Muscle layer of colon (tissue), 2 donors: ENCODE results near the gene STEAP3.

Experiments used
- H3K27ac ChIP-seq: one replicate; pipeline ENCODE4 v1.7.0; 2013; ENCODE audit warnings: low read depth, mild to moderate bottlenecking, low read length, moderate library complexity
- H3K27me3 ChIP-seq, 2 donors: one replicate each; pipeline ENCODE4 v1.7.0; 2013; ENCODE audit warnings: low read length in 2 of 2, mild to moderate bottlenecking in 2 of 2; ENCODE audit not compliant: insufficient read depth in 2 of 2, control insufficient read depth in 1 of 2
- H3K36me3 ChIP-seq: one replicate; pipeline ENCODE4 v1.7.0; 2013; ENCODE audit warnings: mild to moderate bottlenecking, low read length; ENCODE audit not compliant: insufficient read depth
- H3K4me1 ChIP-seq: one replicate; pipeline ENCODE4 v1.7.0; 2013; ENCODE audit warnings: mild to moderate bottlenecking, low read length; ENCODE audit not compliant: insufficient read depth
- H3K4me3 ChIP-seq, 2 donors: one replicate each; pipeline ENCODE4 v1.7.0; 2013; ENCODE audit warnings: low read length in 2 of 2, low read depth in 1 of 2, mild to moderate bottlenecking in 1 of 2, moderate library complexity in 1 of 2
- H3K9ac ChIP-seq: one replicate; pipeline ENCODE4 v1.7.0; 2013; ENCODE audit warnings: low read length
- H3K9me3 ChIP-seq: one replicate; pipeline ENCODE4 v1.7.0; 2013; ENCODE audit warnings: mild to moderate bottlenecking, low read length
- donor health status: abdominal sarcoma.
- donor health status: Adenocarcinoma of cecum.

Gene STEAP3

GRCh38 chr2:119293254-119293653, 69.6 kb downstream of the STEAP3 start:
- Histone ChIP-seq H3K27me3 (no peaks in the 10 kb centered on the region), H3K4me1 (peaks cover 13% of the 10 kb centered on the region), H3K9me3 (no peaks in the 10 kb centered on the region), H3K36me3 (no peaks in the 10 kb centered on the region), H3K4me3 (no peak overlapping the region), H3K9ac (no peak overlapping the region), H3K27ac (no peak overlapping the region)

DNA sequence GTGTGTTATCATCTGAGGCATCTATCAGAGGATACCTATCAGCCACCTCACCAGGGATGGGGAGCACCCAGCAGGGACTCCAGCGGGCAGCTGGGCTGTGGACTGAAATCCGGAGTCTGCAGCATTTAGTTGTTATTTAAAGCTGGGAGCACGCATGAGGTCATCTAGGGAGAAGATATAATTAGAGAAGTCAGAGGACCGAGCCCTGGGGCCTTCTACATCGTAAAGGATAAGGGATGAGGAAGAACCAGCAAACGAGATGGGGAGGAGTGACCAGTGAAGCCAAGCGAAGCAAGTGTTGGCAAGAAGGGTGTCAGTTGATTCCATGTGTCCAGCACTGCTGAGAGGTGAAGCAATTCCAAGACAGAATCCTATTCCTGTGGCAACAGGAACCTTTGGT, 70.3 kb downstream of the STEAP3 start:
- Histone ChIP-seq H3K36me3 (no peaks in the 10 kb centered on the region), H3K9me3 (no peaks in the 10 kb centered on the region), H3K27me3 (no peaks in the 10 kb centered on the region), H3K4me1 (peaks cover 8% of the 10 kb centered on the region), H3K9ac (no peak overlapping the region), H3K27ac (no peak overlapping the region), H3K4me3 (no peak overlapping the region)

- peaks cover under 1% of the 10 kb centered on the region for H3K4me1 ChIP-seq
Observed at GRCh38 chr2:119294671-119295070, 71.0 kb downstream of the STEAP3 start.

GRCh38 chr2:119295688-119296375, 72.2 kb downstream of the STEAP3 start:
- H3K36me3 ChIP-seq, result no peaks in the 10 kb centered on the region
- H3K9ac ChIP-seq, result no peak overlapping the region
- no peaks in the 10 kb centered on the region for H3K27me3 ChIP-seq
- H3K9me3 ChIP-seq, result no peaks in the 10 kb centered on the region
- no peak overlapping the region for H3K27ac ChIP-seq
- no peaks in the 10 kb centered on the region for H3K4me1 ChIP-seq
- H3K4me3 ChIP-seq, result no peak overlapping the region

More at GRCh38 chr2:119294671-119295070, 71.0 kb downstream of the STEAP3 start:
- Histone ChIP-seq H3K36me3 (no peaks in the 10 kb centered on the region), H3K4me3 (no peak overlapping the region), H3K9me3 (no peaks in the 10 kb centered on the region), H3K9ac (no peak overlapping the region), H3K27me3 (no peaks in the 10 kb centered on the region), H3K27ac (no peak overlapping the region)

DNA sequence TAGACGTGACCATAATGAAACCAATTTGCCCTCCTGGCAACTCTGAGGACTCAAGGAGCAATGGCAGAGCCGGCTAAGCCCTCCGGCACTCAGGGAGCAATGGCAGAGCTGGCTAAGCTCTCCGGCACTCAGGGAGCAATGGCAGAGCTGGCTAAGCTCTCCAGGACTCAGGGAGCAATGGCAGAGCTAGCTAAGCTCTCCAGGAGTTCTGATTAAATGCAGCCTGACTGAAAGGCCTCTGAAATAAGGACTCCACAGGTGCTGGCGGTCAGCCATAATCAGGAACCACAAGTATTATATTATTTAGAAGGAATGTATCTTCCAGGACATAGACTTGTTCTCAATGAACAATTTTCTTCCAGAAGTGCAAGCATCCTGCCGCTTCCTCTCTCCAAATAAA, 77.8 kb downstream of the STEAP3 start:
- Histone ChIP-seq H3K36me3 (no peaks in the 10 kb centered on the region), H3K9ac (no peak overlapping the region), H3K4me1 (peaks cover 4% of the 10 kb centered on the region), H3K9me3 (no peaks in the 10 kb centered on the region), H3K27me3 (no peaks in the 10 kb centered on the region), H3K27ac (no peak overlapping the region), H3K4me3 (no peak overlapping the region)

DNA sequence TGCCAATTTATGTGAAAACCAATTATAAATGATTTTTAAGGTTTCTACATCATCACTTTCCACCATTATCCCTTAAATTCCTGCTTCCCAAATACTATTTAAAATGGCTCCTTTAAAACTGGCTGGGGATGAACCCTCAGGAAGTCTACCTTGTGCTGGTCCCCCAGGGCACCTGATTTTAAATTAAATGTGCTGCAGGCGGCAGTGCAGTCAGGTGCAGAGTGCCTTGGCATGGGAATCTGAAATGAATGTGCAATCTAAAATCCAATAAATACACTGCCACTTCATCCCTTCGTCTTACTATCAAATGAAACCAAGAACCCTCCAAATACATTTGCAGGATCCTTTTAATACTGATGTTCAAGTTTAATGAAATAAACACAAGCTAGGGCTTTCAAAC, 81.2 kb downstream of the STEAP3 start:
- H3K36me3 ChIP-seq, result no peaks in the 10 kb centered on the region
- H3K9me3 ChIP-seq, result no peaks in the 10 kb centered on the region
- no peak overlapping the region for H3K27ac ChIP-seq
- H3K4me3 ChIP-seq, result no peak overlapping the region
- H3K4me1 ChIP-seq, result peaks cover 4% of the 10 kb centered on the region
- no peak overlapping the region for H3K9ac ChIP-seq
- H3K27me3 ChIP-seq, result no peaks in the 10 kb centered on the region

GRCh38 chr2:119305497-119306195, 82.0 kb downstream of the STEAP3 start:
- Histone ChIP-seq H3K9ac (no peak overlapping the region), H3K36me3 (no peaks in the 10 kb centered on the region), H3K4me3 (peak overlapping the region in 1 of 2 donors; percentile 30), H3K4me1 (peaks cover 4% of the 10 kb centered on the region), H3K27ac (no peak overlapping the region), H3K27me3 (no peaks in the 10 kb centered on the region), H3K9me3 (no peaks in the 10 kb centered on the region)

DNA sequence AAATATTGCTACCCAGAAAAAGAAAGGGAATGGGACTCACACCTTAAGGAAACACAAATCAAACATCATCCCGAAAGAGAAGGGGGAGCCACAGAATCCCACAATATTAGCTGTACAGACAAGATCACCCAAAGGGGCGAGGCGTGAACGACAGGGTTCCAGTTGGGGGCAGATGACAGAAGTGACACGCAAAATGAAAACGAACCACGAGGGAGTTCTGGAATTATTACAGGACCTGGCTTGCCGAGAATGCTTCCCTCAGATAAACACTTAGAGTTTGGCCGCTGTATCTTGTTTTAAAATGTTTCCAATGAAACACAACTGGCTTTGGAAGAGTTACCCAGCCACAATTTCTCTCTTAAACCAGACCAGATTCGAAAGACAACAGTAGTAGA, 82.6 kb downstream of the STEAP3 start:
- H3K4me1 ChIP-seq, result peaks cover 4% of the 10 kb centered on the region
- H3K9me3 ChIP-seq, result no peaks in the 10 kb centered on the region
- H3K36me3 ChIP-seq, result no peaks in the 10 kb centered on the region
- H3K9ac ChIP-seq, result no peak overlapping the region
- H3K4me3 ChIP-seq, result peak overlapping the region in 1 of 2 donors; percentile 30
- no peak overlapping the region for H3K27ac ChIP-seq
- H3K27me3 ChIP-seq, result no peaks in the 10 kb centered on the region

GRCh38 chr2:119307419-119308140, 83.9 kb downstream of the STEAP3 start:
- no peak overlapping the region for H3K4me3 ChIP-seq
- peaks cover 4% of the 10 kb centered on the region for H3K4me1 ChIP-seq
- H3K9me3 ChIP-seq, result no peaks in the 10 kb centered on the region
- H3K27ac ChIP-seq, result no peak overlapping the region
- no peaks in the 10 kb centered on the region for H3K36me3 ChIP-seq
- no peak overlapping the region for H3K9ac ChIP-seq
- H3K27me3 ChIP-seq, result no peaks in the 10 kb centered on the region

DNA sequence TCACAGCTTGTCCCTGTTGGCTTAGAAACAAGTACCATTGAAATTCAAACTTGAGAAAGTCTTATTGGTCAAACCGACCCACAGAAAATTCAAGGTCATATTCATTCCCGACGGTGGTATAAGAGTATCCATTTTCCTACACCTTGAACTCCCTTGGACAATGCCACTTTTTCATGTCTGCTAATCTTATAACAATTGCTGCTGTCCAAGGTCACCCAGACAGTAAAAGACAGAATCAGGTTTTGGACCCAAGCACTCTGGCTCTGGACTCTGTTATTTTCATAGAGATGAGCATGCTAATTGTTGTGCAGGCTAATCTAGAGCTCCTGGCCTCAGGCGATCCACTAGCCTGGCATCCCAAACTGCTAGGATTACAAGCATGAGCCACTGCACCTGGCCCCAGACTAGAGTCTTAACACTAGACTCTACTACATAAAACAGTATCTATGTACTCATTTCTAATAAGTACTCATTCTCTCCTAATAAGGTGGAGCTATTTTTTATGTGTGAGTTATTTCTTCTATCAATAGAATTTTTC, 85.2 kb downstream of the STEAP3 start:
- H3K9ac ChIP-seq, result no peak overlapping the region
- no peaks in the 10 kb centered on the region for H3K9me3 ChIP-seq
- no peaks in the 10 kb centered on the region for H3K36me3 ChIP-seq

DNA sequence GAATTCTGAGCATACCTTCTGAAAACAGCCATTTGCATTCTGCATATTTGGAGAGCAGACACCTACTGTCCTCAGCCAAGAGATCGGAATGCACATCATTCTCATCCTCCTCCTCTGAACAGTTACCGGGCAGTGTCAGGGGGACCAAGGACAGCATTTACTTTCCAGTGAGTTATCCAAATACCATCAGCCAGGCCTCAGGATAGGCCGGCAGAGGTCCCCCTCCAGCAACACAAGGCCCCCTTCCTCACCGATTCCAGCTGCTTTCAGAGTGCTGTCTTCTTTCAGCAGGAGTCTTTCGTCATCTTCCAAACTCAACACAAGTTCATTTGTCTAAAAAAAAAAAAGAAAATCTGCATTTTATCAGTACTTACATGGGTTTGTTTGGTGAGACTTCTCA, 87.7 kb downstream of the STEAP3 start:
- H3K9ac ChIP-seq, result no peak overlapping the region
- H3K36me3 ChIP-seq, result no peaks in the 10 kb centered on the region
- H3K27ac ChIP-seq, result no peak overlapping the region
- no peak overlapping the region for H3K4me3 ChIP-seq
- H3K27me3 ChIP-seq, result no peaks in the 10 kb centered on the region
- H3K4me1 ChIP-seq, result no peaks in the 10 kb centered on the region
- H3K9me3 ChIP-seq, result no peaks in the 10 kb centered on the region

More for the DNA sequence above, 85.2 kb downstream of the STEAP3 start:
- Histone ChIP-seq H3K27me3 (no peaks in the 10 kb centered on the region), H3K4me3 (no peak overlapping the region), H3K4me1 (peaks cover 4% of the 10 kb centered on the region), H3K27ac (no peak overlapping the region)
